HS-5 (cell line): ENCODE measurements around the gene MRPS2.
A peak's percentile ranks its signal among the peaks of the same experiment; 100 is the strongest.
"Not testable (repeated sequence)": the region's sequence is repeated elsewhere in the genome, so short reads cannot be mapped to it uniquely, and the experiment has no call there.

ENCODE experiments used
- DNase-seq: peaks from one replicate; pipeline ENCODE4 v3.0.0-alpha.2; 2012; ENCODE audit warnings: low read depth

Gene MRPS2

GRCh38 chr9:135531096-135531495 is 30.6 kb downstream of the MRPS2 start:
- DNase-seq: no peak

- no peak for DNase-seq
Observed at GRCh38 chr9:135533113-135533512, 32.6 kb downstream of the MRPS2 start.

- DNase-seq: no peak
Observed at GRCh38 chr9:135533674-135534073, 33.2 kb downstream of the MRPS2 start.

GRCh38 chr9:135534192-135534711 is 33.8 kb downstream of the MRPS2 start:
- not testable (repeated sequence) for DNase-seq

GRCh38 chr9:135534826-135535225 is 34.3 kb downstream of the MRPS2 start:
- not testable (repeated sequence) for DNase-seq

GRCh38 chr9:135535631-135536030 is 35.1 kb downstream of the MRPS2 start:
- not testable (repeated sequence) for DNase-seq

GRCh38 chr9:135536216-135536615 is 35.7 kb downstream of the MRPS2 start:
- no peak for DNase-seq

- peak; percentile 2 for DNase-seq
Observed at GRCh38 chr9:135543262-135543894, 42.9 kb downstream of the MRPS2 start.

GRCh38 chr9:135544981-135545635 is 44.6 kb downstream of the MRPS2 start:
- DNase-seq: no peak

- not testable (repeated sequence) for DNase-seq
Observed at GRCh38 chr9:135545646-135546176, 45.2 kb downstream of the MRPS2 start, which contains the start of gene OBP2A. OBP2A (plus strand) TSS chr9:135546126; CDS start chr9:135546181, 55 bp downstream.

GRCh38 chr9:135546792-135547617 is 46.5 kb downstream of the MRPS2 start:
- not testable (repeated sequence) for DNase-seq

GRCh38 chr9:135547756-135548736 is 47.6 kb downstream of the MRPS2 start:
- no peak for DNase-seq

GRCh38 chr9:135549478-135550343 is 49.2 kb downstream of the MRPS2 start:
- not testable (repeated sequence) for DNase-seq

- DNase-seq: no peak
Observed at GRCh38 chr9:135550344-135550918, 49.9 kb downstream of the MRPS2 start.

- DNase-seq: no peak
Observed at GRCh38 chr9:135551031-135551430, 50.5 kb downstream of the MRPS2 start.

GRCh38 chr9:135551456-135551855 is 51.0 kb downstream of the MRPS2 start:
- DNase-seq: no peak

- no peak for DNase-seq
Observed at GRCh38 chr9:135552021-135552697, 51.7 kb downstream of the MRPS2 start.

- no peak for DNase-seq
Observed at GRCh38 chr9:135552698-135553171, 52.3 kb downstream of the MRPS2 start.
